ENCODE data around the gene LRTM1.

DNA sequence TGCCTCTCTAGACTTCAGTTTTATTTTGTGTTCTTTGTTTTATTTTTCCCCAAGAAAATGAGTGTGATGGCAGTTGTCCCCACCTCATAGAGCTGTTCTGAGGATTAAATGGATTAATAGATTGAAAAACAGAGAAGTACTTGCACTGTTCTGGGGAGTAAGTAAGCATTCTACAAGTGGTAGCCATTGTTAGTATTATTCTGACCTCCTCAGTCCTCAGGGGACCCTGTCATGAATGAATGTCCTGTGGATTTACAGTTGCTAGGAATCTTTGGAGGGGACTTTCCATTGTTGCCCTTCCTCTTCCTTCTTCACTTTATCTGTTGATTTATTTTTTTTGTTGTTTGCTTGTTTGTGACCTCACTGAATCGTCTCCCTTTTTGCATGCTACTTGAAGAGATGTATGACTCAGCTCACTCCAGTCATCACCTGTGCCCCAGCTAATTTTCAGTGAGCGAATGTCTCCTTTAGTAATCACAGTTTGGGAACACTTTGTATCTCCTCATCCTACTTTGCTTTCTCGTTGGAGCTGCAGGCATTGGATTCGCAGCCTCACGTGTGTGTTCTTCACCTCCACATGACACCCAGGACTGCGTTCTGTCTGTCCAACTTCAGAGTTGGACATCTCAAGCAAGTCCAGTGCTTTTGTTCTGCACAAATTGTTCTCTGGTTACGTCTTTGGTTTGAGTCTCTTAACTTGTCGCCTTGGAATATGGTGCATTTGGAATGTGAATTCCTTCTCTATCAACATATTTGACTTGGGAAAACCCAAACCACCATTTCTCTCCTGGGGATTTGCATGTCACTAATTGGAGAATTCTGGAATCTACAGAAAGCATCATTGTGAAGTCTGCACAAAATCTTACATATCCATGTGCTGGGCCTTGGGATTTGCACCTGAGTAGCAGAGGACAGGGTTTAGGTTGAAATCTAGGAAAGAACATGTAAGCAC lies 54.5 kb downstream of the LRTM1 start:
- TF ChIP-seq, protein P1, sequence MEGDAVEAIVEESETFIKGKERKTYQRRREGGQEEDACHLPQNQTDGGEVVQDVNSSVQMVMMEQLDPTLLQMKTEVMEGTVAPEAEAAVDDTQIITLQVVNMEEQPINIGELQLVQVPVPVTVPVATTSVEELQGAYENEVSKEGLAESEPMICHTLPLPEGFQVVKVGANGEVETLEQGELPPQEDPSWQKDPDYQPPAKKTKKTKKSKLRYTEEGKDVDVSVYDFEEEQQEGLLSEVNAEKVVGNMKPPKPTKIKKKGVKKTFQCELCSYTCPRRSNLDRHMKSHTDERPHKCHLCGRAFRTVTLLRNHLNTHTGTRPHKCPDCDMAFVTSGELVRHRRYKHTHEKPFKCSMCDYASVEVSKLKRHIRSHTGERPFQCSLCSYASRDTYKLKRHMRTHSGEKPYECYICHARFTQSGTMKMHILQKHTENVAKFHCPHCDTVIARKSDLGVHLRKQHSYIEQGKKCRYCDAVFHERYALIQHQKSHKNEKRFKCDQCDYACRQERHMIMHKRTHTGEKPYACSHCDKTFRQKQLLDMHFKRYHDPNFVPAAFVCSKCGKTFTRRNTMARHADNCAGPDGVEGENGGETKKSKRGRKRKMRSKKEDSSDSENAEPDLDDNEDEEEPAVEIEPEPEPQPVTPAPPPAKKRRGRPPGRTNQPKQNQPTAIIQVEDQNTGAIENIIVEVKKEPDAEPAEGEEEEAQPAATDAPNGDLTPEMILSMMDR (IDR thresholded peaks at IDR 0.05; ENCODE audit: extremely low read depth in 1 of 2, insufficient read depth in 1 of 2, low read depth in 1 of 2, low read length in 2 of 2): no peak
- TF ChIP-seq POLR2A (IDR thresholded peaks at IDR 0.05; ENCODE audit: low read depth, low read length) (no peak), MYC (IDR thresholded peaks at IDR 0.05; ENCODE audit: low read depth, low read length) (no peak), POLR2AphosphoS5 (IDR thresholded peaks at IDR 0.05; ENCODE audit: insufficient read depth, low read depth, low read length) (no peak), JUN (IDR thresholded peaks at IDR 0.05; ENCODE audit: borderline replicate concordance, insufficient read depth, insufficient read length, low read depth) (no peak)
